CD14-positive monocyte (primary cell): ENCODE data around the gene BIN1. TPM values are rescaled to one million over a fixed set of nuclear protein-coding genes. Genes with fewer than 3 reads are reported as not detected.

Experiments used
- DNase-seq, 3 donors: peaks; one replicate each; pipeline ENCODE4 v3.0.0-alpha.2; 2011 to 2022
- H2AFZ ChIP-seq: 2 replicates; pipeline ENCODE4 v1.6.0; 2012; ENCODE audit warnings: mild to moderate bottlenecking, low read depth, low read length, inconsistent platforms; ENCODE audit not compliant: insufficient read depth, poor library complexity, severe bottlenecking
- H3K27ac ChIP-seq, 2 donors: 1 replicate in 1 of 2; 2 replicates in 1 of 2; pipeline ENCODE4 v1.5.1; 2012 to 2013; ENCODE audit warnings: low read length in 2 of 2, control low read depth in 1 of 2, inconsistent platforms in 1 of 2, low read depth in 1 of 2, mild to moderate bottlenecking in 1 of 2
- H3K27me3 ChIP-seq, 2 donors: one replicate each; pipeline versions ENCODE4 v1.6.0 to v1.6.1; 2011 to 2013; ENCODE audit warnings: low read length in 2 of 2; ENCODE audit not compliant: control insufficient read depth in 2 of 2, insufficient read depth in 2 of 2
- H3K36me3 ChIP-seq, 2 donors: replicated peaks in 1 of 2; 1 replicate in 1 of 2; 2 replicates in 1 of 2; pipeline versions ENCODE4 v1.5.1 to v1.6.1; 2012 to 2013; ENCODE audit warnings: low read length in 2 of 2, control low read depth in 1 of 2, inconsistent platforms in 1 of 2, mild to moderate bottlenecking in 1 of 2; ENCODE audit not compliant: insufficient read depth in 2 of 2, control insufficient read depth in 1 of 2
- H3K4me1 ChIP-seq, 2 donors: 1 replicate in 1 of 2; 2 replicates in 1 of 2; pipeline versions ENCODE4 v1.5.1 to v1.6.1; 2012 to 2013; ENCODE audit warnings: low read length in 2 of 2, control low read depth in 1 of 2, inconsistent platforms in 1 of 2, mild to moderate bottlenecking in 1 of 2, moderate library complexity in 1 of 2; ENCODE audit not compliant: insufficient read depth in 2 of 2, control insufficient read depth in 1 of 2
- H3K4me2 ChIP-seq: replicated peaks from 2 replicates; pipeline ENCODE3; 2012; ENCODE audit warnings: low read length, moderate library complexity, mild to moderate bottlenecking; ENCODE audit not compliant: poor library complexity, severe bottlenecking; ENCODE audit errors: extremely low read depth
- H3K4me3 ChIP-seq, 3 experiments: fragments of 200-600 bp in 1 of 3; sonication (generic) in 1 of 3; replicated peaks in 1 of 3; 1 replicate in 2 of 3; 2 replicates in 1 of 3; pipeline ENCODE4 v1.5.1; 2011 to 2013; ENCODE audit warnings: low read length in 3 of 3, mild to moderate bottlenecking in 3 of 3, control low read depth in 2 of 3, low read depth in 2 of 3, inconsistent platforms in 1 of 3, moderate library complexity in 1 of 3
- H3K79me2 ChIP-seq: 2 replicates; pipeline ENCODE4 v1.6.0; 2012; ENCODE audit warnings: mild to moderate bottlenecking, control low read depth, inconsistent platforms, low read length, moderate library complexity; ENCODE audit not compliant: insufficient read depth
- H3K9ac ChIP-seq: 2 replicates; pipeline ENCODE4 v1.6.0; 2017; ENCODE audit warnings: low read length, mild to moderate bottlenecking; ENCODE audit not compliant: insufficient read depth, poor library complexity, severe bottlenecking
- H3K9me3 ChIP-seq, 2 donors: replicated peaks in 1 of 2; 1 replicate in 1 of 2; 2 replicates in 1 of 2; pipeline versions ENCODE4 v1.5.1 to v1.6.1; 2012 to 2013; ENCODE audit warnings: low read length in 2 of 2, control low read depth in 1 of 2; ENCODE audit not compliant: control insufficient read depth in 1 of 2, insufficient read depth in 1 of 2
- H4K20me1 ChIP-seq: 2 replicates; pipeline ENCODE4 v1.6.0; 2012; ENCODE audit warnings: mild to moderate bottlenecking, low read length, control low read depth, moderate library complexity; ENCODE audit not compliant: insufficient read depth
- H3K27ac Mint-ChIP-seq, 7 donors: one replicate each; pipeline ENCODE4 v1.8.0; 2020; ENCODE audit warnings: mild to moderate bottlenecking in 7 of 7, mixed read lengths in 7 of 7, moderate library complexity in 6 of 7, inconsistent platforms in 2 of 7
- H3K27me3 Mint-ChIP-seq, 3 donors: one replicate each; pipeline ENCODE4 v1.8.0; 2021 to 2022; ENCODE audit warnings: low read depth in 3 of 3, mild to moderate bottlenecking in 3 of 3, mixed read lengths in 3 of 3, moderate library complexity in 3 of 3, inconsistent platforms in 1 of 3
- H3K36me3 Mint-ChIP-seq, 2 donors: one replicate each; pipeline ENCODE4 v1.8.0; 2020; ENCODE audit warnings: mixed read lengths in 2 of 2, inconsistent platforms in 1 of 2, mild to moderate bottlenecking in 1 of 2
- H3K4me1 Mint-ChIP-seq: one replicate; pipeline ENCODE4 v1.8.0; 2020; ENCODE audit warnings: mild to moderate bottlenecking, mixed read lengths
- H3K4me3 Mint-ChIP-seq, 2 donors: one replicate each; pipeline ENCODE4 v1.8.0; 2020; ENCODE audit warnings: mild to moderate bottlenecking in 2 of 2, mixed read lengths in 2 of 2, moderate library complexity in 1 of 2
- H3K9me3 Mint-ChIP-seq, 7 donors: one replicate each; pipeline ENCODE4 v1.8.0; 2020 to 2022; ENCODE audit warnings: mixed read lengths in 7 of 7, mild to moderate bottlenecking in 6 of 7, moderate library complexity in 6 of 7, inconsistent platforms in 2 of 7
- WGBS: methylation state at CpG from one replicate; pipeline ENCODE4 v1.1.5; 2013; ENCODE audit warnings: missing lambda C conversion rate; ENCODE audit not compliant: insufficient coverage; 5-methylcytosine and 5-hydroxymethylcytosine counted together
- intact Hi-C, 2 donors: fragments of 100-400 bp; cut with micrococcal nuclease; formaldehyde crosslinking; loops; one replicate each; pipeline versions ENCODE4 v1.15.0 to v1.15.1; 2023
- polyA plus RNA-seq, 3 donors: library from polyadenylated mRNA; depleted of rRNA in 1 of 3; unstranded in 2 of 3; stranded (reverse) in 1 of 3; fragments of 300-500 nt in 2 of 3; fragments of >200 nt in 1 of 3; fragmentation: Illumina TruSeq in 2 of 3; gene quantifications; 1 replicate in 2 of 3; 2 replicates in 1 of 3; pipeline ENCODE4 v1.2.3, GENCODE V29; 2012 to 2021
- TF ChIP-seq, protein P1 (sequence below): fragments of 200-600 bp; IDR thresholded peaks from one replicate; pipeline ENCODE4 v1.8.0; 2022; ENCODE audit warnings: antibody characterized with exemption, mild to moderate bottlenecking

Gene BIN1
- polyA plus RNA-seq, 3 donors: 3.4 to 7.5 (median 4.1) TPM

DNA sequence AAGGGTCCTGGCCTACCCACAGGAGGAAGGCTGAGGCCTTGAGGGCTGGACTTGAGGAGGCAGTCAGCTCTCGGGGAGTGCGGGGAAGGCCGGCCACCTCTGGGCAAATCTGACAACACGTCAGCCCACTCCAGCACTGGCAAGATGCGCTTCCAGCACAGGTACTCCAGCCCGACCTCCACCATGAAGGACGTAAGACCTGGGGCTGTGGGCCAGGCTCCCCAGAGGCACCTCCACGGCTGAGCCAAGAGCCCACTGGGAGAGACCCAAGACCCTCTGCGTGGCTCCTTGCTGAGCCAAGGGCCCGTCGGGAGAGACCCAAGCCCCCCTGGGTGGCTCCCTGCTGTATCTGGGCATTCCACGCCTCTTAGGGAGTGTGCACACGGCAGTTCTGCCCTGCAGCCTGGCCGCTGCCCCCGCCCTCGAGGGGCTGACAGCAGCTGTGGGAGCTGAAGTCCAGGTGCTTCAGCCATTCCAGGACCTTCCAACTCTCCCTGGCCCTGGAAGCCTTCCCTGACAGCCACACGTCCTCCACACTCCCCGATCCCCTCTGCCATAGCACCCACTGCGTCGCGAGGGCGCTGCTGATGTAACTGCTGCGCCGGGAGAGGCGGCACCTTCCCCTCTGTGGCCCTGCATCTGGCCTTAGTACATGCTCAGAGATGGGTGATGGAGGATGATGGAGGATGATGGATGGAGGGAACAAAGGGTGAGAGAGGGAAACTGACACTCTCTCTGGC lies 50.2 kb downstream of the BIN1 start:
- Mint-ChIP-seq H3K4me1 (peaks cover 6% of the 10 kb centered on the region), H3K27ac (peak overlapping the region in 1 of 7 donors; percentile 11), H3K4me3 (no peak overlapping the region), H3K9me3 (no peaks in the 10 kb centered on the region), H3K27me3 (peaks cover 2 to 5% (median 5%) of the 10 kb centered on the region in 3 donors), H3K36me3 (no peaks in the 10 kb centered on the region)
- Histone ChIP-seq H3K79me2 (no peaks in the 10 kb centered on the region), H3K4me1 (peaks cover 6 to 7% of the 10 kb centered on the region in 2 donors), H2AFZ (no peak overlapping the region), H3K4me3 (no peak overlapping the region), H4K20me1 (no peaks in the 10 kb centered on the region), H3K9me3 (no peaks in the 10 kb centered on the region), H3K9ac (no peak overlapping the region), H3K27me3 (no peaks in the 10 kb centered on the region), H3K36me3 (no peaks in the 10 kb centered on the region), H3K4me2 (no peak overlapping the region), H3K27ac (no peak overlapping the region)
- no peak for DNase-seq
- intact Hi-C loops: no loop called here
- WGBS: 96% methylated on average over 20 of the region's 25 CpGs
- TF ChIP-seq, protein P1, sequence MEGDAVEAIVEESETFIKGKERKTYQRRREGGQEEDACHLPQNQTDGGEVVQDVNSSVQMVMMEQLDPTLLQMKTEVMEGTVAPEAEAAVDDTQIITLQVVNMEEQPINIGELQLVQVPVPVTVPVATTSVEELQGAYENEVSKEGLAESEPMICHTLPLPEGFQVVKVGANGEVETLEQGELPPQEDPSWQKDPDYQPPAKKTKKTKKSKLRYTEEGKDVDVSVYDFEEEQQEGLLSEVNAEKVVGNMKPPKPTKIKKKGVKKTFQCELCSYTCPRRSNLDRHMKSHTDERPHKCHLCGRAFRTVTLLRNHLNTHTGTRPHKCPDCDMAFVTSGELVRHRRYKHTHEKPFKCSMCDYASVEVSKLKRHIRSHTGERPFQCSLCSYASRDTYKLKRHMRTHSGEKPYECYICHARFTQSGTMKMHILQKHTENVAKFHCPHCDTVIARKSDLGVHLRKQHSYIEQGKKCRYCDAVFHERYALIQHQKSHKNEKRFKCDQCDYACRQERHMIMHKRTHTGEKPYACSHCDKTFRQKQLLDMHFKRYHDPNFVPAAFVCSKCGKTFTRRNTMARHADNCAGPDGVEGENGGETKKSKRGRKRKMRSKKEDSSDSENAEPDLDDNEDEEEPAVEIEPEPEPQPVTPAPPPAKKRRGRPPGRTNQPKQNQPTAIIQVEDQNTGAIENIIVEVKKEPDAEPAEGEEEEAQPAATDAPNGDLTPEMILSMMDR: no peak

GRCh38 chr2:127056086-127056485 lies 50.9 kb downstream of the BIN1 start:
- Histone ChIP-seq H3K4me1 (peaks cover 0 to 8% of the 10 kb centered on the region in 2 donors), H3K9ac (no peak overlapping the region), H2AFZ (no peak overlapping the region), H3K4me3 (no peak overlapping the region), H3K9me3 (no peaks in the 10 kb centered on the region), H3K27me3 (no peaks in the 10 kb centered on the region), H3K36me3 (no peaks in the 10 kb centered on the region), H3K79me2 (no peaks in the 10 kb centered on the region), H3K4me2 (no peak overlapping the region), H4K20me1 (no peaks in the 10 kb centered on the region), H3K27ac (no peak overlapping the region)
- no peak overlapping the region for H3K4me3 Mint-ChIP-seq
- 99% methylated on average over 8 of the region's 11 CpGs for WGBS
- no peak for DNase-seq
- H3K36me3 Mint-ChIP-seq: no peaks in the 10 kb centered on the region
- H3K27me3 Mint-ChIP-seq: peaks cover 2 to 5% (median 5%) of the 10 kb centered on the region in 3 donors
- no peaks in the 10 kb centered on the region for H3K9me3 Mint-ChIP-seq
- peak overlapping the region in 1 of 7 donors; percentile 55 for H3K27ac Mint-ChIP-seq
- intact Hi-C loops: no loop called here
- TF ChIP-seq, protein P1: no peak
- H3K4me1 Mint-ChIP-seq: no peaks in the 10 kb centered on the region
